ENCODE data around the gene DNLZ.

The DNLZ gene

GRCh38 chr9:136395345-136396218 is 32.0 kb upstream of the DNLZ start:
- DNase-seq = no peak

GRCh38 chr9:136395020-136395340 is 31.4 kb upstream of the DNLZ start:
- DNase-seq = no peak

GRCh38 chr9:136394312-136395019 is 30.9 kb upstream of the DNLZ start:
- no peak for DNase-seq

GRCh38 chr9:136393531-136393930 is 30.0 kb upstream of the DNLZ start:
- DNase-seq = no peak

GRCh38 chr9:136392538-136393449 is 29.2 kb upstream of the DNLZ start:
- no peak for DNase-seq

GRCh38 chr9:136391737-136392537 is 28.4 kb upstream of the DNLZ start:
- DNase-seq = no peak

- DNase-seq = no peak
Measured at GRCh38 chr9:136389396-136389795, 25.9 kb upstream of the DNLZ start.

GRCh38 chr9:136387217-136387616 is 23.7 kb upstream of the DNLZ start:
- DNase-seq = no peak

GRCh38 chr9:136386018-136386417 is 22.5 kb upstream of the DNLZ start:
- DNase-seq = no peak

- DNase-seq = no peak
Measured at GRCh38 chr9:136385015-136385414, 21.5 kb upstream of the DNLZ start.

GRCh38 chr9:136383436-136383835 is 19.9 kb upstream of the DNLZ start:
- no peak for DNase-seq

- no peak for DNase-seq
Measured at GRCh38 chr9:136381966-136382513, 18.5 kb upstream of the DNLZ start.

- DNase-seq = no peak
Measured at GRCh38 chr9:136381311-136381710, 17.8 kb upstream of the DNLZ start.

- no peak for DNase-seq
Measured at GRCh38 chr9:136380381-136380780, 16.8 kb upstream of the DNLZ start.

GRCh38 chr9:136379891-136380290 is 16.3 kb upstream of the DNLZ start:
- DNase-seq = no peak

GRCh38 chr9:136379401-136379800 is 15.9 kb upstream of the DNLZ start:
- DNase-seq = no peak

GRCh38 chr9:136379003-136379287 is 15.4 kb upstream of the DNLZ start:
- DNase-seq = no peak

GRCh38 chr9:136378170-136379002 is 14.8 kb upstream of the DNLZ start:
- no peak for DNase-seq

- DNase-seq = no peak
Measured at GRCh38 chr9:136377341-136378169, 14.0 kb upstream of the DNLZ start.

- no peak for DNase-seq
Measured at GRCh38 chr9:136376457-136376856, 12.9 kb upstream of the DNLZ start.

- DNase-seq = no peak
Measured at GRCh38 chr9:136375096-136375495, 11.6 kb upstream of the DNLZ start.
